Naive B cell (primary cell): Measurements from ENCODE around the gene LRRK1. TPM values are rescaled to one million over a fixed set of nuclear protein-coding genes. Genes with fewer than 3 reads are reported as not detected.

Experiments used
- ATAC-seq, 2 donors: fragments of 150-1000 bp; cut with Tn5 transposase; 2 replicates each; pipeline ENCODE4 v1.10.0; 2021; ENCODE audit warnings: low read depth in 2 of 2, mild to moderate bottlenecking in 2 of 2, moderate library complexity in 2 of 2
- DNase-seq: peaks from one replicate; pipeline ENCODE4 v3.0.0; 2022
- H3K27ac Mint-ChIP-seq, 6 donors: one replicate each; pipeline ENCODE4 v1.8.0; 2020 to 2022; ENCODE audit warnings: mild to moderate bottlenecking in 6 of 6, mixed read lengths in 6 of 6, moderate library complexity in 5 of 6, inconsistent platforms in 2 of 6
- H3K27me3 Mint-ChIP-seq, 3 donors: one replicate each; pipeline ENCODE4 v1.8.0; 2021 to 2022; ENCODE audit warnings: mixed read lengths in 3 of 3, mild to moderate bottlenecking in 1 of 3
- H3K36me3 Mint-ChIP-seq, 2 donors: one replicate each; pipeline ENCODE4 v1.8.0; 2020 to 2022; ENCODE audit warnings: mixed read lengths in 2 of 2, inconsistent platforms in 1 of 2, mild to moderate bottlenecking in 1 of 2
- H3K4me1 Mint-ChIP-seq, 3 donors: one replicate each; pipeline ENCODE4 v1.8.0; 2020 to 2022; ENCODE audit warnings: mixed read lengths in 3 of 3, inconsistent platforms in 1 of 3, mild to moderate bottlenecking in 1 of 3, moderate library complexity in 1 of 3
- H3K4me3 Mint-ChIP-seq, 8 donors: one replicate each; pipeline ENCODE4 v1.8.0; 2020 to 2022; ENCODE audit warnings: mild to moderate bottlenecking in 8 of 8, mixed read lengths in 8 of 8, moderate library complexity in 8 of 8, inconsistent platforms in 2 of 8
- H3K9me3 Mint-ChIP-seq, 7 donors: one replicate each; pipeline ENCODE4 v1.8.0; 2020 to 2022; ENCODE audit warnings: mixed read lengths in 7 of 7, mild to moderate bottlenecking in 5 of 7, inconsistent platforms in 2 of 7, moderate library complexity in 1 of 7
- polyA plus RNA-seq, 6 donors: library from polyadenylated mRNA; unstranded; fragments of 300-500 nt; fragmentation: Illumina TruSeq; gene quantifications; one replicate each; pipeline ENCODE4 v1.2.3, GENCODE V29; 2021; ENCODE audit warnings: low read depth in 6 of 6

LRRK1 gene
- polyA plus RNA-seq, 6 donors from 2014 or later = 3.4 to 10.3 (median 6.0) TPM

DNA sequence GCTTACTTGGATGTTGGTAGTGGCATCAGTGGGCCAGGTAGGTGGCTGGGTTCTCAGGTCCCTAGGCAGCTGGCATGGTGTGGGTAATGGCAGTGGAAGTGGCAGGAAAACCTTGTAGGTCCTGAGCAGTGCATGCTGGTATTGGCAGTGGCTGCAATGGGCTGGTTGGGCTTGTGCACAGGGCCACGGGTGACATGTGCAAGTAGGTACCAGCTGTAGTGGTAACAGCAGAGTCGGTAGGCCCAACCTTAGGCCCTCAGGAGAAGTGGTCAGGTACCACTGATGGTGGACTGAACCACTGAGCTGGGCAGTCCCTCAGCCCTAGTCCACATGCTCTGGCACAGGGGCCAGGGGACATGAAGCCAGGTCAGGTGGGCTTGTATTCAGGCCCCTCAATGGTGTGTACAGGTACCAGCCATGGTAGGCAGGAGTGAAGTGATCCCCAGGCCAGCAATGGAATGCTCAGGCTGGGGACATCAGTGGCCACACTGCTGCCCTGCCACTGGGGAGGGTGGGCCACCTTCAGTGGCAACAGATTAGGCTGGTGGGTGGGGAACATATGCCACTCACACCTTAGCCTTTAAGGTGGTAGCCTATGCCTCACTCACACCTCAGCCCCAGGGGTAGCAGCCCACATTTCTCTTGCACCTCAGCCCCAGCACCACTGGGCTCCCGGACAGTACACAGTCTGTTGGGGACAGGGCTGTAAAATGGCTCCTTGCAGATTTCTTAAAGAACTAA lies 118.1 kb downstream of the LRRK1 start:
- no peaks in the 10 kb centered on the region for H3K27me3 Mint-ChIP-seq
- H3K4me1 Mint-ChIP-seq = peaks cover 22 to 26% (median 26%) of the 10 kb centered on the region in 3 donors
- peaks cover 9 to 37% (median 27%) of the 10 kb centered on the region in 7 donors for H3K9me3 Mint-ChIP-seq
- no peak overlapping the region for H3K4me3 Mint-ChIP-seq
- no peak overlapping the region for H3K27ac Mint-ChIP-seq
- peaks cover 47 to 77% of the 10 kb centered on the region in 2 donors for H3K36me3 Mint-ChIP-seq
- ATAC-seq (no peak), DNase-seq (no peak)

DNA sequence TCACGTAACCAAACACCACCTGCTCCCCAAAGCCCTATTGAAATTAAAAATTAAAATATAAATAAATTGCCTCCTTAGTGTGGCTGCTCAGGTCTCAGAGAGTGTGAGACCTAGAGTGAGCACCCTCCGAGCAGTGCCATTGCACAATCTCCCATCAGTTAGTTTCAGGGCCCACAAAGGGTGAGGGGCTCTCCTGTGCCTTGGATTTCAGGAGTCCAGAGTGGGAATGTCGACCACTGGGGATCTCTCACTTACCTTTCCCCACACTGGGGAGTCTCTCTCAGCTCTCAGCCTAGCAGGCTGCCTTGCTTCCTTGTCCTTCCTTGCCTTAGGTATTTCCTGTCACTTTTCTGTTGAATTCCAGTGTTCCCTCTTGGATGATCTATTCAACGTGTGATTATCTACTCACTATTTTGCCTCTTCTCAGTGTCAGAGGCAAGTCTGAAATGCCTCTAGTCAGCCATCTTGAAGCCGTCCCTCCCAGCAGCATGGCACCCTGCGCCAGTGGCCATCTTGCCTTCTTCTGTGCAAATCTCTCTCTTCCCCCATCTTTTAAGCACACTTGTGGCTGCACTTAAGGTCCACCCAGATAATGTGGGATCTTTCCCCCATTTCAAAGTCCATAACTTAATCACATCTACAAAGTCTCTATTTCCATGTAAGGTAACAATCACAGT lies 119.3 kb downstream of the LRRK1 start:
- peaks cover 9 to 37% (median 27%) of the 10 kb centered on the region in 7 donors for H3K9me3 Mint-ChIP-seq
- no peak overlapping the region for H3K27ac Mint-ChIP-seq
- H3K36me3 Mint-ChIP-seq = peaks cover 43 to 78% of the 10 kb centered on the region in 2 donors
- H3K4me1 Mint-ChIP-seq = peaks cover 22 to 25% (median 22%) of the 10 kb centered on the region in 3 donors
- ATAC-seq (no peak), DNase-seq (no peak)
- no peaks in the 10 kb centered on the region for H3K27me3 Mint-ChIP-seq
- H3K4me3 Mint-ChIP-seq = no peak overlapping the region

DNA sequence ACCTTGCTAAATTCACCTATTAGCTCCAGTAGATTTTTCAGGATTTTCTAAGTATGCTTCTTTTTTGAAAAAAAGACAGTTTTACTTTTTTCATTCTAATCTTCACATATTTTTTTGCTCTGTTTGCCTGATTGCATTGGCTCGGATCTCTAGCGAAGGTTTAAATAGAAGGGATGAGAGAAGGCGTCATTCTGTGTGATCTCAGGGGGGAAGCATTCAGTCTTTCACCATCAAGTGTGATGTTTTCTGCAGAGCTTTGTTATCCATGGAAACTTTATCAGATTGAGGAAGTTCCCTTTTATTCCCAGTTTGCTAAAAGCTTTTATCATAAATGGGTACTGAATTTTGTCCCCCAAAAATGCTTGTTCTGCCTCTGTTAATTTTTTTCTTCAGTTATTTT lies 120.3 kb downstream of the LRRK1 start:
- peaks cover 43 to 68% of the 10 kb centered on the region in 2 donors for H3K36me3 Mint-ChIP-seq
- no peaks in the 10 kb centered on the region for H3K27me3 Mint-ChIP-seq
- H3K4me1 Mint-ChIP-seq = peaks cover 15 to 18% (median 17%) of the 10 kb centered on the region in 3 donors
- ATAC-seq (no peak), DNase-seq (no peak)
- no peak overlapping the region for H3K4me3 Mint-ChIP-seq
- no peak overlapping the region for H3K27ac Mint-ChIP-seq
- H3K9me3 Mint-ChIP-seq = peaks cover 9 to 33% (median 25%) of the 10 kb centered on the region in 7 donors

DNA sequence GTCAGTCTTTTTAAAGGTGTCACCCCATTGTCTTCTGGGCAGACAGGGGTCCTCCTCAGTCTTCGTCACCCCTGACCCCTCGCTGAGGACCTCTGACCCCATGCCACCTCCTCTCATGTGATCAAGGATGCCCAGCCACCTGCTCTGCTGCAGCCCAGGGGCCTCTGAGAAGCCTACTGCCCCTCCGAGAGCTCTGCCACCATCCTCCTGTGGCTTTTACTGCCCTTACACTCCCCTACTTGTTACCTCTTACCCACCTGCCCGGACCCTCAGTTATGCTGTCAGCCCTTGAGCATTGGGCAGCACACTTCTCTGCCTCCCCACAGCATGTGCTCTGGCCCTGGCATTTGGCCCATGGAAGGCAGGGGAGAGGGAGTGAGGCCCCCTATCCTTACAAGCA lies 123.2 kb downstream of the LRRK1 start:
- peaks cover 4 to 11% (median 9%) of the 10 kb centered on the region in 7 donors for H3K9me3 Mint-ChIP-seq
- no peaks in the 10 kb centered on the region for H3K4me1 Mint-ChIP-seq
- no peak overlapping the region for H3K4me3 Mint-ChIP-seq
- ATAC-seq (no peak), DNase-seq (no peak)
- H3K27me3 Mint-ChIP-seq = no peaks in the 10 kb centered on the region
- H3K36me3 Mint-ChIP-seq = peaks cover 42 to 45% of the 10 kb centered on the region in 2 donors
- no peak overlapping the region for H3K27ac Mint-ChIP-seq

DNA sequence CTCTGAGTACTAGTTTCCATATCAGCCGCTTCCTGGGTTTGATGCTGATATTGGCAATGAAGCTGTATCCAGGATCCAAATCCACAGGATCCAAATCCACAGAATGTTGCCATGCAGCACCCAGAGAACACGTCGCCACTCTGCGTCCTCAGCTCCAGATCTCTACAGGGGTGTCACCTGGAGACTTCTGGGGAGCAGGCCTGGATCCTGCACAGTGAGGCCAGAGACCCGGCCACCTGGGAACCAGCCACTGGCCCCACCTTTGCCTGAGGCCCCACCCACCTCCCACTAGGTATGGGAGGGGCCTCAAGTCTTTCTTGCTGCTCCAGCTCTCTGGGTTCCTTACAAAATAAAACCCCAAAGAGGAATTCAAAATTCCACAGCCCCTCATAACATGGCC lies 123.9 kb downstream of the LRRK1 start:
- H3K27me3 Mint-ChIP-seq = no peaks in the 10 kb centered on the region
- DNase-seq (no peak), ATAC-seq (no peak)
- H3K27ac Mint-ChIP-seq = no peak overlapping the region
- peaks cover 4 to 11% (median 9%) of the 10 kb centered on the region in 7 donors for H3K9me3 Mint-ChIP-seq
- no peak overlapping the region for H3K4me3 Mint-ChIP-seq
- H3K36me3 Mint-ChIP-seq = peaks cover 39 to 45% of the 10 kb centered on the region in 2 donors
- no peaks in the 10 kb centered on the region for H3K4me1 Mint-ChIP-seq

DNA sequence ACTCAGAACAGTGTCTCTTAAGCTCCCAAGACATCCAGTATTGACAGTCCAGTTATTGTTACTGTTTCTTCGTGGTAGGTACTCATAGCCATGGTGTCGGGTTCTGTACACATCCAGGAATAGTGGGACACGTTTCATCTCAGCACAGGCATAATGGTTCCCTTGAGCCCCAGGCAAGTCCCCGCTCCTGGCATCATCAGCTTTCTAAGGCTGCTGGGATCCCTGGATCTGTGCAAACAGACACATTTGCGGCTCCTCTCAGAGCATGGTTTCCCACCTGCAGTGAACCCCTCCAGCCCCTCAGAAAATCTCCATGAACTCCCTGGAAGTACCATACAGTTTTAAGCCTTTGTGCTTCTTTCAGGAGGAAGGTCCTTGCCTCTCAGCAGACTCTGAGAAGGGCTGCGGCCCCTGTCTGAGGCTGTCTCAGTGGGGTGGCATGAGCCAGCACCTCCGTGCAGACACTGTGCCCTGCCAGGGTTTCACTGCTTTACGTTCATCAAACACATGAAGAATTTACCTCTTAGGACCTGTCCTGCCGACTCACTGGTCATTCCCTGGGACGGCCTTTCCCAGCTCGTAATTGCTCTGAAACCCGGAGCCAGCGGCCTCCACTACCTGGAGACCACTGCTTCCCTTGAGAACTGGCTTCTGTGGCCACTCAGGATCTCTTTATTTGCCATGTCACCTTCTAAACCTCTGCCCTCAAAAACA lies 124.9 kb downstream of the LRRK1 start:
- DNase-seq = no peak
- no peak overlapping the region for H3K4me3 Mint-ChIP-seq
- ATAC-seq = no peak
- no peaks in the 10 kb centered on the region for H3K4me1 Mint-ChIP-seq
- H3K9me3 Mint-ChIP-seq = peaks cover 0 to 11% (median 9%) of the 10 kb centered on the region in 7 donors
- H3K36me3 Mint-ChIP-seq = peaks cover 34 to 35% of the 10 kb centered on the region in 2 donors
- no peak overlapping the region for H3K27ac Mint-ChIP-seq
- H3K27me3 Mint-ChIP-seq = no peaks in the 10 kb centered on the region

DNA sequence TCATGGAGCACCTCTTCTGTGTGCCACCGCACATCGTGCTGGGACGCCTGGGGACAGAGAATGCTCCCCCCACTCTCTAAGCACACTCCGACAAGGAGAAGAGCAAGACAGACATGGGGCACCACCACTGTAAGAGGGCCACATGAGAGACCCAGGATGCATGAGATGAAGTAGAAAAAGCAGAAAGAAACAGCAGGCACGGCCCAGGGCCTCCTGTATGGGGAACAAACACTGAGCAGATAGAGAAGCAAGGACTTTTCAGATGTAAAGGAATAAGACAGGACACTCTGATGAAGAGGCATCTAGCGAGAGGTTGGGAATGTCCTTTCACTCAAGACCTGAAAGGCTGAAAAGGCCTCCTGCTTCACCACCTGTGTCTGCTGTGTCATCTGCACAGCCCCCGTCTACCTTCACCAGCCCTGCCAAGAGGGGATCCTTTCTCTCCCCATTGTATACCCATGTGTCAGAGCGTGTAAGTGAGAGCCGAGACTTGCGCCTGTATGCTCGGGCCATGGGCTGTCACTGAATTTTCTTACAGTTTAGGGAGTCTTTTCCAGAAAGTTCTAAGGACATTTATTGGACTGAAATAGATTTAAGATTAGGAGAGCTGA lies 125.6 kb downstream of the LRRK1 start:
- no peak overlapping the region for H3K4me3 Mint-ChIP-seq
- ATAC-seq (no peak), DNase-seq (no peak)
- no peaks in the 10 kb centered on the region for H3K4me1 Mint-ChIP-seq
- H3K27me3 Mint-ChIP-seq = no peaks in the 10 kb centered on the region
- H3K9me3 Mint-ChIP-seq = peaks cover 0 to 11% (median 9%) of the 10 kb centered on the region in 7 donors
- H3K36me3 Mint-ChIP-seq = peaks cover 30 to 34% of the 10 kb centered on the region in 2 donors
- peak overlapping the region in 1 of 6 donors; percentile 52 for H3K27ac Mint-ChIP-seq

DNA sequence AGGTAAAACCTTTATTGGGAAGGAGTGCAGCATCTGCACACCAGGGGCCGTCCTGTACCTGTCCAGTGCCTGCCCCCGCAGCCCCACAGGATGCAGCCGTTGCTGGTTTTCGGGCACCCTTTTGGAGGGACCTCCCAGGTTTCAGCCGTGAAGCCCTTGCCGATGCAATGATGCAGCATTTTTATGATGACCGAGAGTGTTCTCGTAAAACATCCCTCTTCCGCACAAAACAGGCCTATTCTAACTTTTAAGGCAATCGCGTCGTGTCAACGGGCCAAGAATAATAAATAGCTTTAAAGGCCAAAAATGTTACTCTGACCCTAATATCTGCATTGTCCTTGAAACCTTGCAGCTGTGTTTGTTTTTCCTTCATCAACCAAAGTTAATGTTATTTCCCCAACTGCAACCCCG lies 126.1 kb downstream of the LRRK1 start:
- H3K27ac Mint-ChIP-seq = peak overlapping the region in 1 of 6 donors; percentile 52
- H3K4me1 Mint-ChIP-seq = no peaks in the 10 kb centered on the region
- H3K9me3 Mint-ChIP-seq = peaks cover 0 to 11% (median 9%) of the 10 kb centered on the region in 7 donors
- H3K4me3 Mint-ChIP-seq = no peak overlapping the region
- DNase-seq (no peak), ATAC-seq (no peak)
- no peaks in the 10 kb centered on the region for H3K27me3 Mint-ChIP-seq
- peaks cover 28 to 32% of the 10 kb centered on the region in 2 donors for H3K36me3 Mint-ChIP-seq

DNA sequence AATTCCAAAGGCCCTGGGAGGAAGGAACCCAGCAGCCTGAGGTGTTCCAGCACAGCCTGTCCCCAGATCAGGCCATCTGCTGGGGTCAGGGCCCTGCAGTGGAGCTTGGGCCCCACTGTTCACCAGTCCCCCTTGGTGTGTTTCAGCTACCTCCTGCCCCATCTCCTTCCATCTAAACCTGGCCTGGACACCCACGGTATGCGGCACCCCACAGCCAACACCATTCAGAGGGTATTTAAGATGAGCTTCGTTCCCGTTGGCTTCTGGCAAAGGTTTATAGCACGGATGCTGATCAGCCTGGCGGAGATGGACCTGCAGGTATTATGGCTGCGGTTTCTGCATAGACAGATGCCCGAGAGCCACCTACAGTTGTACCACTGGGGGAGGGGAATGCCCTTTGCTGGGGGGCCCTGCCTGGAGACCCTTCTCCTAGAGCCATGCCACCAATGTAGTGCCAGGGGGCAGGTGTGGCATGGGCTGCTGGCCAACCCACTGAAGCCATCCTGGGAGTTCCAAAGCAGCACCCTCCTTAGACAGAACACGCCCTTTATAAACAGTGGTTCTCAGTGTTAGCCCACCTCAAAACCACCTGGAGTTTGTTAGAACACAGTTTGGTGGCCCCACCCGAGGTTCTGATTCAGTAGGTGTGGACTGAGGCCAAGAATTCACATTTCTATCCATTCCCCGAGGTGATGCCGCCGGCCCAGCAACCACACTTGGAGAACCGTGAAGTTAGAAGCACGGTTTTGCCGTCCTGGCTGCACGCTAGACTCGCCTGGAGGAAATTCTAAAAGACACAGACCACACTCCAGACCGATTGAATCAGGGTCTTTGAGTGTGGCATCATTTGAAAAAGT lies 126.9 kb downstream of the LRRK1 start:
- ATAC-seq (no peak), DNase-seq (no peak)
- Mint-ChIP-seq H3K4me3 (no peak overlapping the region), H3K27me3 (no peaks in the 10 kb centered on the region), H3K4me1 (no peaks in the 10 kb centered on the region), H3K9me3 (peaks cover 0 to 8% (median 5%) of the 10 kb centered on the region in 7 donors), H3K36me3 (peaks cover 20 to 23% of the 10 kb centered on the region in 2 donors), H3K27ac (no peak overlapping the region)

DNA sequence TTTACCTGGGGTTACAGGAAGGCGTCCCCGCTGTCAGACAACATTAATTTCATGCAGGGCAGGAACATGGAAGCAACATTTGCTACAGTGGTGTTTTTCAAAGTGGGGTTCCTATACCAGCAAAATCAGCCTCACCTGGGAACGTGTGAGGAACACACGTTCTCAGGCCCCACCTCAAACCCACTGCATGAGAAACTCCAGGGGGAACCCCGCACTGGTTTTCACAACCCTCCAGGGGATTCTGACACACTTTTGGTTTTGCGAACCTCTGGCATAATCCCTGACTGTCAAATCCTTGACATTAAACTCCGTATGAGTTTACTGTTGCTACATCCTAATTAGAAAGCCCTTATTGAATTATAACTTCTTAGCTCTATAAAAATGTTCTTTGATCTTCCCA lies 127.7 kb downstream of the LRRK1 start:
- peaks cover 12 to 16% of the 10 kb centered on the region in 2 donors for H3K36me3 Mint-ChIP-seq
- DNase-seq (no peak), ATAC-seq (no peak)
- no peak overlapping the region for H3K4me3 Mint-ChIP-seq
- no peaks in the 10 kb centered on the region for H3K27me3 Mint-ChIP-seq
- H3K27ac Mint-ChIP-seq = no peak overlapping the region
- no peaks in the 10 kb centered on the region for H3K4me1 Mint-ChIP-seq
- peaks cover 0 to 2% (median 0%) of the 10 kb centered on the region in 7 donors for H3K9me3 Mint-ChIP-seq

DNA sequence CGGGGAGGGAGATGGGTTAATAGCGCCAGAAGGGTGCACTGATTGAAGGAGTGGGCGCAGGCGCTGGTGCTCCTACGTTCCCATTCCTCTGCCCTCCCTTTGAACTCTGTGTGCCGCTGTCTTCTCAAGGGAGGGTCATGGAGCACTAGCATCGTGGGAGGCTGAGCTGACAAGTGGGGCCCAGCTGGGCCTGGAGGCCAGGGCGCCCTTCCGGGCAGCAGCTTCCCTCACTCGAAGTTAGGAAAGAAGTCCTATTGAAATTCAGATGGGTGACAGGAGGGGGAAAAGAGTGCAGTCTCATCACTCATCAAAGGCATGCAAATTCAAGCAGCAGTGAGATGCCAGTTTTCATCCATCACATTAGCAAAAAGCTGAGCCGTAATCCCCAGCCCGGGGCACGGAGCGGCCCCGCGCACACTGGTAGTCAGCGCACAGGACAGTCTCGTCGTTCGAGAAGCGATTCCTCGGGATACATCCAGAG lies 128.2 kb downstream of the LRRK1 start:
- H3K4me1 Mint-ChIP-seq = no peaks in the 10 kb centered on the region
- no peak for DNase-seq
- H3K27ac Mint-ChIP-seq = no peak overlapping the region
- no peak overlapping the region for H3K4me3 Mint-ChIP-seq
- ATAC-seq = no peak
- H3K36me3 Mint-ChIP-seq = peaks cover 7 to 16% of the 10 kb centered on the region in 2 donors
- H3K9me3 Mint-ChIP-seq = no peaks in the 10 kb centered on the region
- no peaks in the 10 kb centered on the region for H3K27me3 Mint-ChIP-seq

DNA sequence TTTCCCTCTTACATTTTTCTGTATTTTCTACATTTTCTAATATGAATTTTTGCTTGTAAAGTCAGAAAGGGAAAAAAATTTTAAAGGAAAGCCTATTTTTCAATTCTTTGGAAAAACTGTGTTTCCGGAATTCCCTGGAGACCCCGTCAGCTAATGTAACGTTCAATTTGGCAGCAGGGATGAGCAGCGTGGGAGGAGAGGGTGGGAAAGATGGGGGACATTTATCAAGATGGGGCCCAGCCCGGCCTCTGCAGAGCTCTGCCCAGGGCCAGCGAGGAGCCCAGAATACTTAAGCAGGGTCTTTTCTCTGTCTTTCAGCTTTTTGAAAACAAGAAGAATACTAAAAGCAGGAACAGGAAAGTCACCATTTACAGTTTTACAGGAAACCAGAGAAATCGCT lies 129.0 kb downstream of the LRRK1 start:
- DNase-seq (no peak), ATAC-seq (no peak)
- Mint-ChIP-seq H3K27ac (no peak overlapping the region), H3K4me3 (no peak overlapping the region), H3K36me3 (peaks cover 0 to 16% of the 10 kb centered on the region in 2 donors), H3K4me1 (no peaks in the 10 kb centered on the region), H3K9me3 (no peaks in the 10 kb centered on the region), H3K27me3 (no peaks in the 10 kb centered on the region)
